Endodermal cell (in vitro differentiated cells): Measurements from ENCODE around the gene EEPD1. TPM values are rescaled to one million over a fixed set of nuclear protein-coding genes. Genes with fewer than 3 reads are reported as not detected.

Experiments
- DNase-seq: peaks from one replicate; pipeline ENCODE4 v3.0.0-alpha.2; 2017
- H3K27ac ChIP-seq: 2 replicates; pipeline ENCODE4 v1.5.1; 2013; ENCODE audit warnings: mild to moderate bottlenecking, low read depth, low read length, moderate library complexity
- H3K27me3 ChIP-seq: 2 replicates; pipeline ENCODE4 v1.6.1; 2013; ENCODE audit warnings: mild to moderate bottlenecking, low read length, moderate library complexity; ENCODE audit not compliant: insufficient read depth, control insufficient read depth, poor library complexity, severe bottlenecking
- H3K36me3 ChIP-seq: 2 replicates; pipeline ENCODE4 v1.7.0; 2013; ENCODE audit warnings: mild to moderate bottlenecking, low read length, moderate library complexity; ENCODE audit not compliant: control insufficient read depth, insufficient read depth
- H3K4me1 ChIP-seq: one replicate; pipeline ENCODE4 v1.7.0; 2013; ENCODE audit warnings: low read length; ENCODE audit not compliant: control insufficient read depth, insufficient read depth
- H3K4me3 ChIP-seq: 2 replicates; pipeline ENCODE4 v1.5.1; 2013; ENCODE audit warnings: mild to moderate bottlenecking, low read length, moderate library complexity
- H3K9ac ChIP-seq: 2 replicates; pipeline ENCODE4 v1.6.1; 2013; ENCODE audit warnings: mild to moderate bottlenecking, low read length, moderate library complexity; ENCODE audit not compliant: poor library complexity, severe bottlenecking; ENCODE audit errors: extremely low read depth
- H3K9me3 ChIP-seq: 2 replicates; pipeline ENCODE4 v1.6.1; 2013; ENCODE audit warnings: mild to moderate bottlenecking, low read length, moderate library complexity; ENCODE audit not compliant: control insufficient read depth
- H3K27ac Mint-ChIP-seq: 2 replicates; pipeline ENCODE4 v1.8.0; 2020; ENCODE audit warnings: mixed read lengths
- H3K27me3 Mint-ChIP-seq: 2 replicates; pipeline ENCODE4 v1.8.0; 2021; ENCODE audit warnings: mild to moderate bottlenecking, mixed read lengths; ENCODE audit not compliant: insufficient read depth
- H3K36me3 Mint-ChIP-seq: 2 replicates; pipeline ENCODE4 v1.8.0; 2020; ENCODE audit warnings: low read depth, mixed read lengths
- H3K4me1 Mint-ChIP-seq: 2 replicates; pipeline ENCODE4 v1.8.0; 2020; ENCODE audit warnings: mixed read lengths
- H3K4me3 Mint-ChIP-seq: 2 replicates; pipeline ENCODE4 v1.8.0; 2020; ENCODE audit warnings: mild to moderate bottlenecking, moderate library complexity, mixed read lengths
- H3K9me3 Mint-ChIP-seq: 2 replicates; pipeline ENCODE4 v1.8.0; 2020; ENCODE audit warnings: mild to moderate bottlenecking, mixed read lengths
- CTCF ChIP-seq: fragments of 200-600 bp; sonication (generic); conservative IDR thresholded peaks from 2 replicates; pipeline ENCODE4 v1.5.0; 2021; ENCODE audit warnings: antibody characterized with exemption, mild to moderate bottlenecking
- WGBS, 2 experiments: methylation state at CpG; one replicate each; pipeline versions ENCODE4 v1.1.5 to v1.1.7; 2013; ENCODE audit warnings: missing lambda C conversion rate in 2 of 2, mixed read lengths in 1 of 2; ENCODE audit not compliant: insufficient coverage in 1 of 2, insufficient read length in 1 of 2; 5-methylcytosine and 5-hydroxymethylcytosine counted together
- total RNA-seq, 2 donors: library from RNA; stranded (reverse); fragmentation: NEBNext Ultra II Directional in 1 of 2; extraction: Animal tissue kit (Norgen Biotek cat#: 25700) in 1 of 2; gene quantifications; 2 replicates in 1 of 2; 3 replicates in 1 of 2; pipeline ENCODE4 v1.2.1, GENCODE V29; 2021

Gene EEPD1
- total RNA-seq, 2 donors from 2014 or later, result 9.7 to 11.4 TPM

GRCh38 chr7:36306222-36306621, 153.2 kb downstream of the EEPD1 start:
- Histone ChIP-seq H3K9me3 (no peaks in the 10 kb centered on the region), H3K27ac (no peak overlapping the region), H3K9ac (no peak overlapping the region), H3K4me3 (no peak overlapping the region), H3K4me1 (peaks cover 7% of the 10 kb centered on the region), H3K27me3 (no peaks in the 10 kb centered on the region), H3K36me3 (no peaks in the 10 kb centered on the region)
- no peaks in the 10 kb centered on the region for H3K36me3 Mint-ChIP-seq
- H3K27me3 Mint-ChIP-seq, result no peaks in the 10 kb centered on the region
- WGBS, 2 experiments, result 95 to 100% methylated on average over 3 to 5 of the region's 5 CpGs
- H3K4me1 Mint-ChIP-seq, result peaks cover 37% of the 10 kb centered on the region
- H3K9me3 Mint-ChIP-seq, result no peaks in the 10 kb centered on the region
- H3K27ac Mint-ChIP-seq, result no peak overlapping the region
- no peak for DNase-seq
- no peak for TF ChIP-seq CTCF
- H3K4me3 Mint-ChIP-seq, result no peak overlapping the region

- Histone ChIP-seq H3K27ac (no peak overlapping the region), H3K27me3 (no peaks in the 10 kb centered on the region), H3K4me3 (no peak overlapping the region), H3K9me3 (no peaks in the 10 kb centered on the region), H3K4me1 (peaks cover 7% of the 10 kb centered on the region), H3K36me3 (no peaks in the 10 kb centered on the region), H3K9ac (no peak overlapping the region)
- no peaks in the 10 kb centered on the region for H3K36me3 Mint-ChIP-seq
- no peak overlapping the region for H3K27ac Mint-ChIP-seq
- H3K4me3 Mint-ChIP-seq, result no peak overlapping the region
- no peak for DNase-seq
- no peak for TF ChIP-seq CTCF
- peaks cover 36% of the 10 kb centered on the region for H3K4me1 Mint-ChIP-seq
- 93 to 94% methylated on average over 3 to 10 of the region's 10 CpGs for WGBS, 2 experiments
- H3K27me3 Mint-ChIP-seq, result no peaks in the 10 kb centered on the region
- no peaks in the 10 kb centered on the region for H3K9me3 Mint-ChIP-seq
Measured at GRCh38 chr7:36306722-36307121, 153.7 kb downstream of the EEPD1 start.

- no peak for DNase-seq
Measured at GRCh38 chr7:36308031-36308430, 155.0 kb downstream of the EEPD1 start.

More at GRCh38 chr7:36308031-36308430, 155.0 kb downstream of the EEPD1 start:
- no peak overlapping the region for H3K9ac ChIP-seq
- H3K4me3 ChIP-seq, result no peak overlapping the region
- Mint-ChIP-seq H3K4me3 (no peak overlapping the region), H3K27ac (no peak overlapping the region), H3K9me3 (no peaks in the 10 kb centered on the region), H3K36me3 (no peaks in the 10 kb centered on the region), H3K27me3 (no peaks in the 10 kb centered on the region), H3K4me1 (peaks cover 27% of the 10 kb centered on the region)
- no peaks in the 10 kb centered on the region for H3K27me3 ChIP-seq
- H3K9me3 ChIP-seq, result no peaks in the 10 kb centered on the region
- no peaks in the 10 kb centered on the region for H3K36me3 ChIP-seq
- H3K4me1 ChIP-seq, result peaks cover 7% of the 10 kb centered on the region
- TF ChIP-seq CTCF, result no peak
- 95 to 96% methylated on average over 7 to 10 of the region's 10 CpGs for WGBS, 2 experiments
- no peak overlapping the region for H3K27ac ChIP-seq
